ENCODE measurements around the gene USP3.
A peak's percentile ranks its signal among the peaks of the same experiment; 100 is the strongest.

USP3 gene

GRCh38 chr15:63475707-63476106 is 28.7 kb upstream of the USP3 start:
- no peak for TF ChIP-seq EZH2phosphoT487 (IDR thresholded peaks at IDR 0.05; ENCODE audit: low read length)
- TF ChIP-seq, protein P1, sequence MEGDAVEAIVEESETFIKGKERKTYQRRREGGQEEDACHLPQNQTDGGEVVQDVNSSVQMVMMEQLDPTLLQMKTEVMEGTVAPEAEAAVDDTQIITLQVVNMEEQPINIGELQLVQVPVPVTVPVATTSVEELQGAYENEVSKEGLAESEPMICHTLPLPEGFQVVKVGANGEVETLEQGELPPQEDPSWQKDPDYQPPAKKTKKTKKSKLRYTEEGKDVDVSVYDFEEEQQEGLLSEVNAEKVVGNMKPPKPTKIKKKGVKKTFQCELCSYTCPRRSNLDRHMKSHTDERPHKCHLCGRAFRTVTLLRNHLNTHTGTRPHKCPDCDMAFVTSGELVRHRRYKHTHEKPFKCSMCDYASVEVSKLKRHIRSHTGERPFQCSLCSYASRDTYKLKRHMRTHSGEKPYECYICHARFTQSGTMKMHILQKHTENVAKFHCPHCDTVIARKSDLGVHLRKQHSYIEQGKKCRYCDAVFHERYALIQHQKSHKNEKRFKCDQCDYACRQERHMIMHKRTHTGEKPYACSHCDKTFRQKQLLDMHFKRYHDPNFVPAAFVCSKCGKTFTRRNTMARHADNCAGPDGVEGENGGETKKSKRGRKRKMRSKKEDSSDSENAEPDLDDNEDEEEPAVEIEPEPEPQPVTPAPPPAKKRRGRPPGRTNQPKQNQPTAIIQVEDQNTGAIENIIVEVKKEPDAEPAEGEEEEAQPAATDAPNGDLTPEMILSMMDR (IDR thresholded peaks at IDR 0.05; ENCODE audit: low read length) = no peak
- no peak for TF ChIP-seq EZH2 (optimal IDR thresholded peaks at IDR 0.05; ENCODE audit: low read depth, low read length)
- H3K4me1 ChIP-seq (ENCODE audit: low read length) = peaks cover 51% of the 10 kb centered on the region
- no peaks in the 10 kb centered on the region for H3K36me3 ChIP-seq (replicated peaks; ENCODE audit: insufficient read depth, low read length)
- no peak overlapping the region for H3K4me2 ChIP-seq (ENCODE audit: low read depth, low read length)
- H3K9me2 ChIP-seq (replicated peaks; ENCODE audit: insufficient read depth, low read length) = no peaks in the 10 kb centered on the region
- H3K9me3 ChIP-seq (replicated peaks; ENCODE audit: insufficient read depth, low read length) = no peaks in the 10 kb centered on the region
- no peaks in the 10 kb centered on the region for H4K20me1 ChIP-seq (ENCODE audit: insufficient read depth, low read length)
- no peak overlapping the region for H3K4me3 ChIP-seq (ENCODE audit: low read length)
- H3F3A ChIP-seq (ENCODE audit: insufficient read depth, low read length) = peaks cover 48% of the 10 kb centered on the region
- DNase-seq = no peak
- no peaks in the 10 kb centered on the region for H3K27me3 ChIP-seq (replicated peaks; ENCODE audit: insufficient read depth, low read length)
- no peak overlapping the region for H2AFZ ChIP-seq (ENCODE audit: low read length)
- no peak overlapping the region for H3K9ac ChIP-seq (ENCODE audit: low read length)
- H3K79me2 ChIP-seq (ENCODE audit: low read length) = no peaks in the 10 kb centered on the region
- H3K27ac ChIP-seq (ENCODE audit: low read length) = peak overlapping the region; percentile 80; the same call in 1 of the 2 replicates

DNA sequence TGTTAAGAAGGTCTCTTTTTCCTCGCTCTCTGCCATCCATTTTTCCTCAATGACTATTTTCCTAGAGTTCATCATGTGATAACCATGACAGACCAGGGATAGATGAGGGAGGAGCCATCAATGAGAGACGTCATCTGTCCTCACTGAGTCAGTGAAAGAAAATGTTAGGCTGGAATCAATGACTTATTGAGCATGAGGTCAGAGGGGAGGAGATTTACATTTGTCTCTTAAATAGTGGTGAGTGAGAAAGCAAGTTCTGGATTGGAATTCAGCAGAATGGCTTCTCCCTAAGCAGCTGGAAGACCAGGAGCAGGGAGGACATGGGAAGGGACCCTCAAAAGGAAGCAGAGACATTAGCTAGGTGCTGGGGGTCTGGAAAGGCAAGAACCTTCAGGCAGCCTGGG is 28.2 kb upstream of the USP3 start:
- Histone ChIP-seq H3K27me3 (replicated peaks; ENCODE audit: insufficient read depth, low read length) (no peaks in the 10 kb centered on the region), H3K4me2 (ENCODE audit: low read depth, low read length) (no peak overlapping the region), H3K9ac (ENCODE audit: low read length) (no peak overlapping the region), H3F3A (ENCODE audit: insufficient read depth, low read length) (peaks cover 49% of the 10 kb centered on the region), H3K4me1 (ENCODE audit: low read length) (peaks cover 56% of the 10 kb centered on the region), H3K36me3 (replicated peaks; ENCODE audit: insufficient read depth, low read length) (no peaks in the 10 kb centered on the region), H3K4me3 (ENCODE audit: low read length) (no peak overlapping the region), H3K9me3 (replicated peaks; ENCODE audit: insufficient read depth, low read length) (no peaks in the 10 kb centered on the region), H3K79me2 (ENCODE audit: low read length) (no peaks in the 10 kb centered on the region), H3K27ac (ENCODE audit: low read length) (no peak overlapping the region), H4K20me1 (ENCODE audit: insufficient read depth, low read length) (no peaks in the 10 kb centered on the region), H3K9me2 (replicated peaks; ENCODE audit: insufficient read depth, low read length) (no peaks in the 10 kb centered on the region), H2AFZ (ENCODE audit: low read length) (no peak overlapping the region)
- DNase-seq = no peak
- TF ChIP-seq, protein P1 (IDR thresholded peaks at IDR 0.05; ENCODE audit: low read length) = no peak
- no peak for TF ChIP-seq EZH2 (optimal IDR thresholded peaks at IDR 0.05; ENCODE audit: low read depth, low read length)
- TF ChIP-seq EZH2phosphoT487 (IDR thresholded peaks at IDR 0.05; ENCODE audit: low read length) = no peak

DNA sequence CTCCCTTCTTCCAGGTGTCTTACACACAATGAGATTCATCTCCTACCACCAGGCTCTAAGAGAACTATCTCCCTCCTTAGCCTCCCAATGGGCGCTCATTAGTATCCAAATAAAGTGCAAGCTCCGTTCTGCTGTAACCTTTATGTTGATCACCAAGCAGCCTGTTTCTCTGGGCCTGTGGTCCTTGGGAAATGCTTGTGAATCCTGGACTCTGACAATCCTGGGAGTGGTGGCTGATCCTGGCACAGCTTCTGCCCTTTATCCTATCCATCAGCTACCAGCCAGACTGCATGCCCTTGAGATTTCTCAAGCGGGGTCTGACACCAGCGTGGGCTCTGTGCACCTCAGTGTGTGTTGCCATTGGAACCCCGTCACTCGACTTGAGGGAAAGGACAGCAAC is 26.1 kb upstream of the USP3 start:
- no peaks in the 10 kb centered on the region for H3K36me3 ChIP-seq (replicated peaks; ENCODE audit: insufficient read depth, low read length)
- no peak overlapping the region for H3K9ac ChIP-seq (ENCODE audit: low read length)
- H3K4me3 ChIP-seq (ENCODE audit: low read length) = no peak overlapping the region
- H3K9me2 ChIP-seq (replicated peaks; ENCODE audit: insufficient read depth, low read length) = no peaks in the 10 kb centered on the region
- H2AFZ ChIP-seq (ENCODE audit: low read length) = no peak overlapping the region
- H3K27me3 ChIP-seq (replicated peaks; ENCODE audit: insufficient read depth, low read length) = no peaks in the 10 kb centered on the region
- H3K4me2 ChIP-seq (ENCODE audit: low read depth, low read length) = no peak overlapping the region
- H3F3A ChIP-seq (ENCODE audit: insufficient read depth, low read length) = peaks cover 44% of the 10 kb centered on the region
- H4K20me1 ChIP-seq (ENCODE audit: insufficient read depth, low read length) = no peaks in the 10 kb centered on the region
- H3K27ac ChIP-seq (ENCODE audit: low read length) = no peak overlapping the region
- H3K79me2 ChIP-seq (ENCODE audit: low read length) = no peaks in the 10 kb centered on the region
- DNase-seq = no peak
- no peaks in the 10 kb centered on the region for H3K9me3 ChIP-seq (replicated peaks; ENCODE audit: insufficient read depth, low read length)
- no peak for TF ChIP-seq EZH2phosphoT487 (IDR thresholded peaks at IDR 0.05; ENCODE audit: low read length)
- TF ChIP-seq EZH2 (optimal IDR thresholded peaks at IDR 0.05; ENCODE audit: low read depth, low read length) = no peak
- TF ChIP-seq, protein P1 (IDR thresholded peaks at IDR 0.05; ENCODE audit: low read length) = no peak
- peaks cover 61% of the 10 kb centered on the region for H3K4me1 ChIP-seq (ENCODE audit: low read length)

All from MM.1S (cell line).